WTC11 (cell line): Measurements from ENCODE around the gene HS3ST3A1.

ENCODE experiments used
- CTCF ChIP-seq: fragments of 200-600 bp; IDR thresholded peaks from 2 replicates; pipeline ENCODE4 v1.8.0; 2022; ENCODE audit warnings: antibody characterized with exemption
- FOXP4 ChIP-seq: sonication (generic); formaldehyde crosslinking; IDR thresholded peaks from 2 replicates; pipeline ENCODE4 v1.8.0; 2022; ENCODE audit warnings: mild to moderate bottlenecking, missing genetic modification reagents
- MXD4 ChIP-seq: fragments of 250-450 bp; sonication (Bioruptor Pico); IDR thresholded peaks from 2 replicates; pipeline ENCODE4 v1.8.0; 2021; ENCODE audit warnings: mild to moderate bottlenecking, moderate library complexity, borderline replicate concordance

GRCh38 chr17:13537871-13538643 is 63.7 kb downstream of the HS3ST3A1 start:
- TF ChIP-seq FOXP4 (CRISPR knock-in tag) (no peak), CTCF (no peak), MXD4 (CRISPR knock-in tag) (no peak)
